Measurements from ENCODE around the gene CCDC73. TPM values are rescaled to one million over a fixed set of nuclear protein-coding genes. Genes with fewer than 3 reads are reported as not detected.

CCDC73 gene
- total RNA-seq, 1 experiment from 2014 or later: 0.04 TPM

DNA sequence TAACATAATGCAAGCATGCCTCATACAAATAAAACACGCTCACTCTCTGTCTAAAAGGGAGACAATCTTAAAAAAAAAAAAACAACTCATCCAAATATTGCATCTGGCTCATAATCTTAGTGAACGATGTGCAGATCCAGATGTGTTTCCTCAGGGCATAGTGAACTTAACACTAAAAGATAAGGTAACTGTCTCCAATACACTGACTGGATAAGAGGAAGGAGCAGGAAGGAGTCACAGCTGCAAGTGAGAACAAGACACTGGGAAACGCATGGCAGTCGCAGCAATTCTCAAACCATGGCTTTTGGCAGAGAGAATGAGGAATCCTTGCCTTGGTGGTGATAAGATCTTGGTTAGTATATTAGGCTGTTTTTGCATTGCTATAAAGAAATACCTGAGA, 220.0 kb downstream of the CCDC73 start:
- intact Hi-C loops (cut with micrococcal nuclease): no loop called here
- no peaks in the 10 kb centered on the region for H3K4me1 ChIP-seq (ENCODE audit: insufficient read depth, low read length)
- no peaks in the 10 kb centered on the region for H3K27me3 ChIP-seq (ENCODE audit: low read length)
- H3K9me2 ChIP-seq (replicated peaks; ENCODE audit: low read length): no peaks in the 10 kb centered on the region
- H4K20me1 ChIP-seq (ENCODE audit: low read length): no peaks in the 10 kb centered on the region
- BruUV-seq (replicated peaks): no TSS peak
- H3K36me3 ChIP-seq (ENCODE audit: low read depth, low read length): no peaks in the 10 kb centered on the region
- ChIA-PET POLR2A (ENCODE audit: unreplicated experiment) (no interaction called here), CTCF (no interaction called here)
- no peak overlapping the region for H3K27ac ChIP-seq (ENCODE audit: low read length)
- H2AFZ ChIP-seq (ENCODE audit: low read length): no peak overlapping the region
- no peak overlapping the region for H3K4me2 ChIP-seq (ENCODE audit: low read length)
- ATAC-seq (no peak), DNase-seq (no peak)
- H3K9me3 ChIP-seq (ENCODE audit: low read length): no peaks in the 10 kb centered on the region
- no peaks in the 10 kb centered on the region for H3K79me2 ChIP-seq (ENCODE audit: low read length)
- H3K4me3 ChIP-seq (ENCODE audit: low read length): no peak overlapping the region
- H3F3A ChIP-seq (ENCODE audit: low read length, unreplicated experiment): no peaks in the 10 kb centered on the region
- H3K9ac ChIP-seq (ENCODE audit: low read length): no peak overlapping the region
- TF ChIP-seq EZH2 (IDR thresholded peaks at IDR 0.05; ENCODE audit: low read length, unreplicated experiment) (no peak), EZH2phosphoT487 (IDR thresholded peaks at IDR 0.05; ENCODE audit: borderline replicate concordance, low read length) (no peak)
- TF ChIP-seq, protein P1, sequence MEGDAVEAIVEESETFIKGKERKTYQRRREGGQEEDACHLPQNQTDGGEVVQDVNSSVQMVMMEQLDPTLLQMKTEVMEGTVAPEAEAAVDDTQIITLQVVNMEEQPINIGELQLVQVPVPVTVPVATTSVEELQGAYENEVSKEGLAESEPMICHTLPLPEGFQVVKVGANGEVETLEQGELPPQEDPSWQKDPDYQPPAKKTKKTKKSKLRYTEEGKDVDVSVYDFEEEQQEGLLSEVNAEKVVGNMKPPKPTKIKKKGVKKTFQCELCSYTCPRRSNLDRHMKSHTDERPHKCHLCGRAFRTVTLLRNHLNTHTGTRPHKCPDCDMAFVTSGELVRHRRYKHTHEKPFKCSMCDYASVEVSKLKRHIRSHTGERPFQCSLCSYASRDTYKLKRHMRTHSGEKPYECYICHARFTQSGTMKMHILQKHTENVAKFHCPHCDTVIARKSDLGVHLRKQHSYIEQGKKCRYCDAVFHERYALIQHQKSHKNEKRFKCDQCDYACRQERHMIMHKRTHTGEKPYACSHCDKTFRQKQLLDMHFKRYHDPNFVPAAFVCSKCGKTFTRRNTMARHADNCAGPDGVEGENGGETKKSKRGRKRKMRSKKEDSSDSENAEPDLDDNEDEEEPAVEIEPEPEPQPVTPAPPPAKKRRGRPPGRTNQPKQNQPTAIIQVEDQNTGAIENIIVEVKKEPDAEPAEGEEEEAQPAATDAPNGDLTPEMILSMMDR (conservative IDR thresholded peaks at IDR 0.05; ENCODE audit: low read depth, low read length): no peak

DNA sequence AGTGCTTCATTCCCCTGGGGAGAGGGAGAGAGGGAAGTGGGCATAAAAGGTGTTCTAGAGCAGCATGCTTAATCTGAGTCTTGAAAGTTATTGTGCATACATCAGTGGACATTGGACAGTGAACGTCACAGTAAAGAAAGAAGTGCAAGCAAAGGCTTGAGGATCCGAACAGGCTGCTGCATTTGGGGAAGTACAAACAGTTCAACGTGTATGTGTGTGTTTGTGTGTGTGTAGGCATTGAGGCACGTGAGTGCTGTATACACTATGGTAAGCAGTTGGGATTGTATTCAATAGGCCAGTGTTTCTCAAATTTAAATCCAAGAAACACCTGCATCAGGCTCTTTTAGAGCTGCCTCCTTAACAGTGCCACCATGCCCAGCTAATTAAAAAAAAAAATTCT, 221.2 kb downstream of the CCDC73 start:
- H3K9ac ChIP-seq (ENCODE audit: low read length): no peak overlapping the region
- ATAC-seq (no peak), DNase-seq (no peak)
- intact Hi-C loops (cut with micrococcal nuclease): no loop called here
- no peaks in the 10 kb centered on the region for H3K27me3 ChIP-seq (ENCODE audit: low read length)
- no peaks in the 10 kb centered on the region for H3K36me3 ChIP-seq (ENCODE audit: low read depth, low read length)
- H3K9me3 ChIP-seq (ENCODE audit: low read length): no peaks in the 10 kb centered on the region
- POLR2A ChIA-PET (ENCODE audit: unreplicated experiment): no interaction called here
- BruUV-seq (replicated peaks): no TSS peak
- no peaks in the 10 kb centered on the region for H3K9me2 ChIP-seq (replicated peaks; ENCODE audit: low read length)
- no peaks in the 10 kb centered on the region for H3K79me2 ChIP-seq (ENCODE audit: low read length)
- no peak for TF ChIP-seq EZH2phosphoT487 (IDR thresholded peaks at IDR 0.05; ENCODE audit: borderline replicate concordance, low read length)
- TF ChIP-seq, protein P1 (conservative IDR thresholded peaks at IDR 0.05; ENCODE audit: low read depth, low read length): no peak
- TF ChIP-seq EZH2 (IDR thresholded peaks at IDR 0.05; ENCODE audit: low read length, unreplicated experiment): no peak
- H4K20me1 ChIP-seq (ENCODE audit: low read length): no peaks in the 10 kb centered on the region
- no peaks in the 10 kb centered on the region for H3K4me1 ChIP-seq (ENCODE audit: insufficient read depth, low read length)
- no peaks in the 10 kb centered on the region for H3F3A ChIP-seq (ENCODE audit: low read length, unreplicated experiment)
- no peak overlapping the region for H3K4me2 ChIP-seq (ENCODE audit: low read length)
- no peak overlapping the region for H2AFZ ChIP-seq (ENCODE audit: low read length)
- CTCF ChIA-PET: no interaction called here
- H3K4me3 ChIP-seq (ENCODE audit: low read length): no peak overlapping the region
- H3K27ac ChIP-seq (ENCODE audit: low read length): no peak overlapping the region

DNA sequence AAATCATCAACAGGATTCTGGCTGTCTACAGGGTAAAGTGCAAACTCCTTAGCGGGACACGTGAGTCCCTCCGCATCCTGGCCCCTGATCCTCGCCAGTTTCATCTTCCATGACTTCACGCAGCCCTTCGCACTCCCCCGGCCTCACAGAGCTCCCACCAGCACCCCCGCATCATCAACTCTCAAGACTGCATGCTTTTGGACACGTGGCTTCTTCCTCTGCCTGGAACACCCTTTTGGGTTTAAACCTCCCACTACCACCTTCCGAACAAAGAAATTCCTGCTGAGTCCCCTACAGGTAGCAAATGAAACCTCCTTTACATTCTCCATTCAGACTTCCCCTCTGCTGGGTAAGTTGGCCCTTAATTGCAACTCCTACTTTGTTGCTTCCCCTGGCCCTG, 223.4 kb downstream of the CCDC73 start:
- Histone ChIP-seq H2AFZ (ENCODE audit: low read length) (no peak overlapping the region), H3F3A (ENCODE audit: low read length, unreplicated experiment) (no peaks in the 10 kb centered on the region)

More for the DNA sequence above, 223.4 kb downstream of the CCDC73 start:
- no TSS peak for BruUV-seq (replicated peaks)
- no peak for DNase-seq
- Histone ChIP-seq H3K9ac (ENCODE audit: low read length) (no peak overlapping the region), H3K27ac (ENCODE audit: low read length) (no peak overlapping the region), H3K27me3 (ENCODE audit: low read length) (no peaks in the 10 kb centered on the region), H3K9me3 (ENCODE audit: low read length) (no peaks in the 10 kb centered on the region), H3K4me1 (ENCODE audit: insufficient read depth, low read length) (no peaks in the 10 kb centered on the region), H4K20me1 (ENCODE audit: low read length) (no peaks in the 10 kb centered on the region), H3K9me2 (replicated peaks; ENCODE audit: low read length) (no peaks in the 10 kb centered on the region), H3K79me2 (ENCODE audit: low read length) (no peaks in the 10 kb centered on the region), H3K36me3 (ENCODE audit: low read depth, low read length) (no peaks in the 10 kb centered on the region), H3K4me3 (ENCODE audit: low read length) (no peak overlapping the region), H3K4me2 (ENCODE audit: low read length) (no peak overlapping the region)
- POLR2A ChIA-PET (ENCODE audit: unreplicated experiment): no interaction called here
- TF ChIP-seq, protein P1 (conservative IDR thresholded peaks at IDR 0.05; ENCODE audit: low read depth, low read length): no peak
- no peak for ATAC-seq
- intact Hi-C loops (cut with micrococcal nuclease): no loop called here
- CTCF ChIA-PET: no interaction called here
